ENCODE measurements around the gene LIX1L.

GRCh38 chr1:145959333-145959732 is 1.5 kb upstream of the LIX1L start:
- TF ChIP-seq CTCF (IDR thresholded peaks at IDR 0.05): no peak
- TF ChIP-seq POLR2A (IDR thresholded peaks at IDR 0.05): no peak

All from vagina (tissue), 2 donors.